ENCODE measurements around the gene OVOL1.

DNA sequence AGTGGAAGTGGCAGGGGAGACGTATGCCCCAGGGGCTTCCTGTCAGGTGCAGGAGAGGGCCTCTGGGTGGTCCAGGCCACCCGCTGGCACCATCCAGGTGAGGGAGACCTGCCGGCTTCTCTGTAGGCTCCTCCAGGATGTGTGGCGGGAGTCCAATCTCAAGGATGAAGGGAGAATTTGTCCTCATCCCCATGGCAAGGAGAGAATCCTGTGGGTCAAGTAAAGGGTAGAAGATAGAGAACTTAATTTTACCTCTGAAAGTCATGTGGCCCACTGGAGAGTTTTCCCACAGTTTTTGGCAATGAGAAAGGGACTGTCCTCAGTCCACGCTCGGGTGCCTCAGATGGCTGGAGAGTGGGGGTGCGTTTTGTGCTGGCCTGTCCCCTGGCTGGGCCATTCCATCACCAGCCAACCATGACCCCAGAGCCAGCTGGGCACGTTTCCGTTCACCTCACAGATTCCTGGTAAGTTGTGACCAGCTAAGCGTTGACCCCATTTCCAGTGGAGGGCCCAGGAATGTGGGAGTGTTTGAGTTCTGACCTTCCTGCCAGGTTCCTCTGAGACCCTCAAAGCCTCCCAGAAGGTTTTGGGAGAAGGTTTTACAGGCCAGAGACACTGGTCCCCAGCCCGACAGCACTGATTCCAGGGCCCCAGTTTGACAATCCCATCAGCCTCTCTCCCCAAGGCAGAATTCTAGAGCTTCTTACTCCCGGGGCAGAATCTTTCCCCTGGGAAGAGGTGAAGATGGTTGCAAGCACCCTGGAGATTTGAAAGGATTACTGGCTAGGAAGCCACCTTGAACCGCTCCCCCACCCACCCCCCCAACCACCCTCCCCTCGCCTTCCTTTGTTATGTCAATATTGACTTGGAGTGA is 2.6 kb downstream of the OVOL1 start:
- TF ChIP-seq, protein P1, sequence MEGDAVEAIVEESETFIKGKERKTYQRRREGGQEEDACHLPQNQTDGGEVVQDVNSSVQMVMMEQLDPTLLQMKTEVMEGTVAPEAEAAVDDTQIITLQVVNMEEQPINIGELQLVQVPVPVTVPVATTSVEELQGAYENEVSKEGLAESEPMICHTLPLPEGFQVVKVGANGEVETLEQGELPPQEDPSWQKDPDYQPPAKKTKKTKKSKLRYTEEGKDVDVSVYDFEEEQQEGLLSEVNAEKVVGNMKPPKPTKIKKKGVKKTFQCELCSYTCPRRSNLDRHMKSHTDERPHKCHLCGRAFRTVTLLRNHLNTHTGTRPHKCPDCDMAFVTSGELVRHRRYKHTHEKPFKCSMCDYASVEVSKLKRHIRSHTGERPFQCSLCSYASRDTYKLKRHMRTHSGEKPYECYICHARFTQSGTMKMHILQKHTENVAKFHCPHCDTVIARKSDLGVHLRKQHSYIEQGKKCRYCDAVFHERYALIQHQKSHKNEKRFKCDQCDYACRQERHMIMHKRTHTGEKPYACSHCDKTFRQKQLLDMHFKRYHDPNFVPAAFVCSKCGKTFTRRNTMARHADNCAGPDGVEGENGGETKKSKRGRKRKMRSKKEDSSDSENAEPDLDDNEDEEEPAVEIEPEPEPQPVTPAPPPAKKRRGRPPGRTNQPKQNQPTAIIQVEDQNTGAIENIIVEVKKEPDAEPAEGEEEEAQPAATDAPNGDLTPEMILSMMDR (conservative IDR thresholded peaks at IDR 0.05): no peak
- no peak for TF ChIP-seq EZH2 (IDR thresholded peaks at IDR 0.05; ENCODE audit: low read depth)
